GM23338 (cell line): ENCODE results near the gene ZNF526. TPM values are rescaled to one million over a fixed set of nuclear protein-coding genes. Genes with fewer than 3 reads are reported as not detected.

Experiments
- ATAC-seq: fragments of 200-7000 bp; cut with Tn5 transposase; 3 replicates; pipeline ENCODE4 v1.9.1; 2020
- DNase-seq: peaks from one replicate; pipeline ENCODE4 v3.0.0-alpha.2; 2015; ENCODE audit warnings: low spot score
- H2AFZ ChIP-seq: fragments of 200-600 bp; sonication (generic); 2 replicates; pipeline ENCODE4 v1.8.0; 2016; ENCODE audit warnings: antibody characterized with exemption, mild to moderate bottlenecking, moderate library complexity
- H3F3A ChIP-seq: fragments of 200-600 bp; sonication (generic); replicated peaks from 2 replicates; pipeline ENCODE4 v1.8.0; 2017; ENCODE audit warnings: antibody characterized with exemption, mixed run types, low read depth
- H3K27ac ChIP-seq: fragments of 200-600 bp; sonication (generic); 2 replicates; pipeline ENCODE4 v1.6.1; 2016; ENCODE audit warnings: low read depth
- H3K27me3 ChIP-seq: fragments of 200-600 bp; sonication (generic); 2 replicates; pipeline ENCODE4 v1.8.0; 2016; ENCODE audit warnings: mild to moderate bottlenecking, mixed run types, moderate library complexity; ENCODE audit not compliant: insufficient read depth
- H3K36me3 ChIP-seq: fragments of 200-600 bp; sonication (generic); 2 replicates; pipeline ENCODE4 v1.8.0; 2016; ENCODE audit warnings: mild to moderate bottlenecking; ENCODE audit not compliant: insufficient read depth
- H3K4me1 ChIP-seq: fragments of 200-600 bp; sonication (generic); 2 replicates; pipeline ENCODE4 v1.8.0; 2016; ENCODE audit warnings: mild to moderate bottlenecking, moderate library complexity; ENCODE audit not compliant: insufficient read depth
- H3K4me2 ChIP-seq: fragments of 200-600 bp; sonication (generic); 2 replicates; pipeline ENCODE4 v1.7.1; 2017; ENCODE audit warnings: mixed run types
- H3K4me3 ChIP-seq: fragments of 200-600 bp; sonication (generic); 2 replicates; pipeline ENCODE4 v1.6.1; 2016; ENCODE audit warnings: mixed run types
- H3K79me2 ChIP-seq: fragments of 200-600 bp; sonication (generic); replicated peaks from 2 replicates; pipeline ENCODE4 v1.8.0; 2017; ENCODE audit warnings: mild to moderate bottlenecking; ENCODE audit not compliant: insufficient read depth
- H3K9me2 ChIP-seq: fragments of 200-600 bp; sonication (generic); 2 replicates; pipeline ENCODE4 v1.8.0; 2017; ENCODE audit not compliant: insufficient read depth
- H4K20me1 ChIP-seq: fragments of 200-600 bp; sonication (generic); replicated peaks from 2 replicates; pipeline ENCODE4 v1.8.0; 2017; ENCODE audit warnings: mild to moderate bottlenecking; ENCODE audit not compliant: insufficient read depth
- H3K27ac Mint-ChIP-seq: 2 replicates; pipeline ENCODE4 v1.8.0; 2020; ENCODE audit warnings: inconsistent platforms, mild to moderate bottlenecking, moderate library complexity, mixed read lengths
- H3K27me3 Mint-ChIP-seq: 3 replicates; pipeline ENCODE4 v1.8.0; 2022; ENCODE audit warnings: low read depth, mild to moderate bottlenecking, moderate library complexity, mixed read lengths, inconsistent platforms; ENCODE audit not compliant: insufficient read depth, poor library complexity
- H3K36me3 Mint-ChIP-seq: 3 replicates; pipeline ENCODE4 v1.8.0; 2021; ENCODE audit warnings: low read depth, mild to moderate bottlenecking, inconsistent platforms, moderate library complexity, mixed read lengths
- H3K4me1 Mint-ChIP-seq: 3 replicates; pipeline ENCODE4 v1.8.0; 2020; ENCODE audit warnings: mild to moderate bottlenecking, inconsistent platforms, mixed read lengths
- H3K4me3 Mint-ChIP-seq: 3 replicates; pipeline ENCODE4 v1.8.0; 2021; ENCODE audit warnings: moderate library complexity, mild to moderate bottlenecking, inconsistent platforms, mixed read lengths
- H3K9me3 Mint-ChIP-seq: 3 replicates; pipeline ENCODE4 v1.8.0; 2020; ENCODE audit warnings: moderate library complexity, mild to moderate bottlenecking, inconsistent platforms, mixed read lengths
- JUNB ChIP-seq: IDR thresholded peaks from one replicate; pipeline ENCODE4 v1.6.1; 2016; ENCODE audit warnings: antibody characterized with exemption; ENCODE audit not compliant: unreplicated experiment
- NANOG ChIP-seq: IDR thresholded peaks from 2 replicates; pipeline ENCODE4 v1.6.1; 2016; ENCODE audit warnings: antibody characterized with exemption, borderline replicate concordance
- POLR2AphosphoS5 ChIP-seq: IDR thresholded peaks from 2 replicates; pipeline ENCODE4 v1.6.1; 2016; ENCODE audit warnings: antibody characterized with exemption, low read depth
- ZNF114 ChIP-seq: fragments of 250-450 bp; sonication (Bioruptor Pico); IDR thresholded peaks from 2 replicates; pipeline ENCODE4 v1.5.0; 2020; ENCODE audit warnings: mild to moderate bottlenecking, moderate library complexity
- ZNF331 ChIP-seq: fragments of 250-450 bp; sonication (Bioruptor Pico); IDR thresholded peaks from 2 replicates; pipeline ENCODE4 v1.5.0; 2020; ENCODE audit warnings: low read depth, mild to moderate bottlenecking, moderate library complexity
- polyA plus RNA-seq: library from polyadenylated mRNA; unstranded; fragments of >200 nt; fragmentation: Nextera tagmentation; extraction: Ambion mirVana; gene quantifications from 2 replicates; pipeline ENCODE4 v1.2.1, GENCODE V29; 2016
- total RNA-seq: library from RNA; depleted of rRNA; stranded (reverse); fragments of >200 nt; shearing (Covaris generic); gene quantifications from 2 replicates; pipeline ENCODE4 v1.2.3, GENCODE V29; 2014
- TF ChIP-seq, protein P1 (sequence below): IDR thresholded peaks from one replicate; pipeline ENCODE4 v1.6.1; 2018; ENCODE audit warnings: antibody characterized with exemption; ENCODE audit not compliant: unreplicated experiment

The ZNF526 gene
- total and polyA plus RNA-seq, 2 experiments from 2014 or later: 4.7 to 13.3 TPM

DNA sequence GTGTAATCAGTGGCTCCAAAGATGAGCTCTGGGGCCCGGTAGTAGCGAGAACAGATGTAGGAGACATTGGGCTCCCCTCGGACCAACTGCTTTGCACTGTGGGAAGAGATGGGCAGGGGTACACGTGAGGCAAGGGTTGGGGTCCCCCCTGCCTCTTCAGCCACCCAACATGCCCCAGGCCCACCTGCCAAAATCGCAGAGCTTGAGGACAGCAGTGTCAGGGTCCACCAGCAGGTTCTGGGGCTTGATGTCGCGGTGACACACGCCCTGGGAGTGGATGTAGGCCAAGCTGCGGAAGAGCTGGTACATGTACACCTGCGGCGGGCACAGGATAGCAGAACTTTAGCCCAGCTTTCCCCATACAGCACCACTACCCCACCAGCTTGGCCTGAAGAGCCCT, 14.3 kb downstream of the ZNF526 start:
- Histone ChIP-seq H3K27ac (no peak overlapping the region), H2AFZ (no peak overlapping the region), H3F3A (peaks cover 21% of the 10 kb centered on the region; the same call in 1 of the 2 replicates), H3K4me1 (no peaks in the 10 kb centered on the region), H3K4me3 (no peak overlapping the region), H3K36me3 (no peaks in the 10 kb centered on the region; the same call in 1 of the 2 replicates), H3K4me2 (no peak overlapping the region), H3K79me2 (no peaks in the 10 kb centered on the region), H3K9me2 (no peaks in the 10 kb centered on the region), H3K27me3 (no peaks in the 10 kb centered on the region), H4K20me1 (peaks cover 19% of the 10 kb centered on the region; the same call in 1 of the 2 replicates)
- Mint-ChIP-seq H3K36me3 (peaks cover 72% of the 10 kb centered on the region), H3K27me3 (peaks cover 14% of the 10 kb centered on the region), H3K9me3 (no peaks in the 10 kb centered on the region; the same call in 2 of the 3 replicates), H3K4me1 (no peaks in the 10 kb centered on the region), H3K27ac (no peak overlapping the region), H3K4me3 (no peak overlapping the region)
- no peak for ATAC-seq
- DNase-seq: no peak
- TF ChIP-seq ZNF331 (CRISPR knock-in tag) (no peak), JUNB (no peak), NANOG (no peak), ZNF114 (no peak), POLR2AphosphoS5 (no peak)
- TF ChIP-seq, protein P1, sequence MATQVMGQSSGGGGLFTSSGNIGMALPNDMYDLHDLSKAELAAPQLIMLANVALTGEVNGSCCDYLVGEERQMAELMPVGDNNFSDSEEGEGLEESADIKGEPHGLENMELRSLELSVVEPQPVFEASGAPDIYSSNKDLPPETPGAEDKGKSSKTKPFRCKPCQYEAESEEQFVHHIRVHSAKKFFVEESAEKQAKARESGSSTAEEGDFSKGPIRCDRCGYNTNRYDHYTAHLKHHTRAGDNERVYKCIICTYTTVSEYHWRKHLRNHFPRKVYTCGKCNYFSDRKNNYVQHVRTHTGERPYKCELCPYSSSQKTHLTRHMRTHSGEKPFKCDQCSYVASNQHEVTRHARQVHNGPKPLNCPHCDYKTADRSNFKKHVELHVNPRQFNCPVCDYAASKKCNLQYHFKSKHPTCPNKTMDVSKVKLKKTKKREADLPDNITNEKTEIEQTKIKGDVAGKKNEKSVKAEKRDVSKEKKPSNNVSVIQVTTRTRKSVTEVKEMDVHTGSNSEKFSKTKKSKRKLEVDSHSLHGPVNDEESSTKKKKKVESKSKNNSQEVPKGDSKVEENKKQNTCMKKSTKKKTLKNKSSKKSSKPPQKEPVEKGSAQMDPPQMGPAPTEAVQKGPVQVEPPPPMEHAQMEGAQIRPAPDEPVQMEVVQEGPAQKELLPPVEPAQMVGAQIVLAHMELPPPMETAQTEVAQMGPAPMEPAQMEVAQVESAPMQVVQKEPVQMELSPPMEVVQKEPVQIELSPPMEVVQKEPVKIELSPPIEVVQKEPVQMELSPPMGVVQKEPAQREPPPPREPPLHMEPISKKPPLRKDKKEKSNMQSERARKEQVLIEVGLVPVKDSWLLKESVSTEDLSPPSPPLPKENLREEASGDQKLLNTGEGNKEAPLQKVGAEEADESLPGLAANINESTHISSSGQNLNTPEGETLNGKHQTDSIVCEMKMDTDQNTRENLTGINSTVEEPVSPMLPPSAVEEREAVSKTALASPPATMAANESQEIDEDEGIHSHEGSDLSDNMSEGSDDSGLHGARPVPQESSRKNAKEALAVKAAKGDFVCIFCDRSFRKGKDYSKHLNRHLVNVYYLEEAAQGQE: no peak

DNA sequence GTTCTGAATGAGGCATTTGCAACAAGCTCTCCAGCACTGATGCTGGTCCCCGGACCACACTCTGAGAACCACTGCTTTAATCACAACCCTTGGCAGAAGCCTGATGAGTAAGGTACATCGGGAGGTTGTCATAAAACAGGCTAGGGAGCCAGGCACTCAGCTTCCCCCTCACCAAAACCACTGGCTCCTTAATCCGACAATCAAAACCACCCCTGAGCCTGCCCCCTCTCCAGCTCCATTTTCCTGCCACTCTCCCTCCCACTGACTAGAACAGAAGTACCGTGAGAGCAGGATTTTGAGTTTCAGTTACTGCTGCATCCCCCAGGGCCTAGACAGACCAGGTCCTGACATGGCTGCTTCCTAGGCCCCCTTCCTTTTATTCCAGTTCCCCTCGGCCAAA, 15.1 kb downstream of the ZNF526 start:
- no peaks in the 10 kb centered on the region for H3K9me2 ChIP-seq
- DNase-seq: no peak
- H3K27ac ChIP-seq: no peak overlapping the region
- no peak for ATAC-seq
- no peaks in the 10 kb centered on the region for H3K27me3 ChIP-seq
- no peak overlapping the region for H3K4me2 ChIP-seq
- H3K36me3 Mint-ChIP-seq: peaks cover 73% of the 10 kb centered on the region
- no peak overlapping the region for H3K27ac Mint-ChIP-seq
- H3K9me3 Mint-ChIP-seq: no peaks in the 10 kb centered on the region; the same call in 2 of the 3 replicates
- no peak overlapping the region for H3K4me3 ChIP-seq
- H3K4me1 Mint-ChIP-seq: no peaks in the 10 kb centered on the region; the same call in 2 of the 3 replicates
- H3K79me2 ChIP-seq: peaks cover 2% of the 10 kb centered on the region; the same call in 1 of the 2 replicates
- H3K4me1 ChIP-seq: no peaks in the 10 kb centered on the region
- H3K36me3 ChIP-seq: no peaks in the 10 kb centered on the region; the same call in 1 of the 2 replicates
- H3F3A ChIP-seq: peaks cover 23% of the 10 kb centered on the region; the same call in 1 of the 2 replicates
- no peak overlapping the region for H2AFZ ChIP-seq
- H4K20me1 ChIP-seq: peaks cover 25% of the 10 kb centered on the region; the same call in 1 of the 2 replicates
- TF ChIP-seq ZNF331 (CRISPR knock-in tag): no peak
- TF ChIP-seq, protein P1: no peak
- H3K4me3 Mint-ChIP-seq: no peak overlapping the region
- H3K27me3 Mint-ChIP-seq: peaks cover 17% of the 10 kb centered on the region
